IPS-NIHi7 (cell line): ENCODE results near the gene EMC7.
"Not testable (repeated sequence)": the region's sequence is repeated elsewhere in the genome, so short reads cannot be mapped to it uniquely, and the experiment has no call there.

ENCODE experiments used
- DNase-seq: peaks from one replicate; pipeline ENCODE4 v3.0.0; 2012; ENCODE audit warnings: mixed read lengths; ENCODE audit errors: extremely low spot score

The EMC7 gene

GRCh38 chr15:34085746-34086145 lies 15.9 kb downstream of the EMC7 start:
- no peak for DNase-seq

- no peak for DNase-seq
These were observed 17.6 kb downstream of the EMC7 start for GRCh38 chr15:34084086-34084485.

GRCh38 chr15:34079904-34080303 lies 21.8 kb downstream of the EMC7 start:
- DNase-seq: no peak

- DNase-seq: no peak
These were observed 22.8 kb downstream of the EMC7 start for GRCh38 chr15:34078900-34079299.

GRCh38 chr15:34076785-34077184 lies 24.9 kb downstream of the EMC7 start:
- no peak for DNase-seq

- DNase-seq: no peak
These were observed 31.7 kb downstream of the EMC7 start for GRCh38 chr15:34070003-34070402.

GRCh38 chr15:34065941-34066340 lies 35.7 kb downstream of the EMC7 start:
- no peak for DNase-seq

GRCh38 chr15:34065261-34065660 lies 36.4 kb downstream of the EMC7 start:
- no peak for DNase-seq

- DNase-seq: no peak
These were observed 37.2 kb downstream of the EMC7 start for GRCh38 chr15:34064438-34064837.

- DNase-seq: no peak
These were observed 41.7 kb downstream of the EMC7 start for GRCh38 chr15:34059946-34060345.

GRCh38 chr15:34059476-34059875 lies 42.2 kb downstream of the EMC7 start:
- no peak for DNase-seq

GRCh38 chr15:34056911-34057310 lies 44.8 kb downstream of the EMC7 start:
- DNase-seq: no peak

- DNase-seq: no peak
These were observed 45.6 kb downstream of the EMC7 start for GRCh38 chr15:34055868-34056595.

- no peak for DNase-seq
These were observed 47.5 kb downstream of the EMC7 start for GRCh38 chr15:34054081-34054707.

GRCh38 chr15:34050385-34050784 lies 51.3 kb downstream of the EMC7 start:
- not testable (repeated sequence) for DNase-seq

- DNase-seq: no peak
These were observed 52.5 kb downstream of the EMC7 start for GRCh38 chr15:34049112-34049511.

- DNase-seq: no peak
These were observed 53.5 kb downstream of the EMC7 start for GRCh38 chr15:34047893-34048775.

- DNase-seq: no peak
These were observed 55.1 kb downstream of the EMC7 start for GRCh38 chr15:34046471-34047145.

- no peak for DNase-seq
These were observed 57.8 kb downstream of the EMC7 start for GRCh38 chr15:34043813-34044212.

GRCh38 chr15:34043391-34043790 lies 58.3 kb downstream of the EMC7 start:
- no peak for DNase-seq

- no peak for DNase-seq
These were observed 61.9 kb downstream of the EMC7 start for GRCh38 chr15:34039790-34040113.
